ENCODE measurements around the gene ZNF491.
"Not testable (repeated sequence)": the region's sequence is repeated elsewhere in the genome, so short reads cannot be mapped to it uniquely, and the experiment has no call there.

The ZNF491 gene

GRCh38 chr19:11807099-11807380, 8.7 kb downstream of the ZNF491 start:
- Histone ChIP-seq H3K9ac (ENCODE audit: low read depth, low read length) (no peak overlapping the region), H3K27me3 (ENCODE audit: control insufficient read depth, insufficient read depth, low read length) (no peaks in the 10 kb centered on the region), H3K36me3 (ENCODE audit: control insufficient read depth, insufficient read depth, low read length) (no peaks in the 10 kb centered on the region), H3K9me3 (ENCODE audit: control insufficient read depth, insufficient read depth, low read length) (peaks cover 48% of the 10 kb centered on the region), H3K4me3 (ENCODE audit: low read depth, low read length) (no peak overlapping the region), H3K27ac (ENCODE audit: low read depth, low read length) (no peak overlapping the region), H3K4me1 (ENCODE audit: control insufficient read depth, insufficient read depth, low read length) (no peaks in the 10 kb centered on the region)

DNA sequence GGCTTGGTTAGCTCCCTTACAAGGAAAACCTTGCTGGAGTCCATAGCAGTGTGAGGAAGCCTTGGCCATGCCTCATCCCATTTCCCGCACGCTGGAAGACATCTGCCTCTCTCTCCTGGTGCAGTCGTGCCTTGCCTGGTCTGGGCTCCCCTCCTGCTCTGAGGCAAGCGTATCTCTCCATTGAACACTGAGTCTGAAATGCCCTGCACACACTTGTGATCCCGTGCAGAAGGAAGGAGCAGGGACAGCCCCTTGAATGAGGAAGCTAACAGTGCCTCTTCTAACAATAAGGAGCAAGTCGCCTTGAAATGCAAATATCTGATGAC, 15.3 kb downstream of the ZNF491 start:
- Histone ChIP-seq H3K4me1 (ENCODE audit: control insufficient read depth, insufficient read depth, low read length) (peaks cover 3% of the 10 kb centered on the region; the same call in 1 of the 2 replicates), H3K36me3 (ENCODE audit: control insufficient read depth, insufficient read depth, low read length) (no peaks in the 10 kb centered on the region), H3K27ac (ENCODE audit: low read depth, low read length) (peak overlapping the region; percentile 41), H3K4me3 (ENCODE audit: low read depth, low read length) (peak overlapping the region; percentile 96), H3K27me3 (ENCODE audit: control insufficient read depth, insufficient read depth, low read length) (peaks cover 28% of the 10 kb centered on the region), H3K9ac (ENCODE audit: low read depth, low read length) (no peak overlapping the region), H3K9me3 (ENCODE audit: control insufficient read depth, insufficient read depth, low read length) (peaks cover 6% of the 10 kb centered on the region; the same call in 1 of the 2 replicates)

GRCh38 chr19:11814029-11814699, 15.8 kb downstream of the ZNF491 start, which contains the start of gene ZNF440:
Gene ZNF440, plus strand, starts transcription at chr19:11814273. Its CDS starts 175 bp downstream, at chr19:11814448.
- peak within 1 kb of the TSS; percentile 41 for H3K27ac ChIP-seq (ENCODE audit: low read depth, low read length)
- H3K27me3 ChIP-seq (ENCODE audit: control insufficient read depth, insufficient read depth, low read length), result peaks cover 28% of the 10 kb centered on the region
- H3K9me3 ChIP-seq (ENCODE audit: control insufficient read depth, insufficient read depth, low read length), result peaks cover 1% of the 10 kb centered on the region; the same call in 1 of the 2 replicates
- peaks cover 3% of the 10 kb centered on the region; the same call in 1 of the 2 replicates for H3K4me1 ChIP-seq (ENCODE audit: control insufficient read depth, insufficient read depth, low read length)
- H3K9ac ChIP-seq (ENCODE audit: low read depth, low read length), result peak within 1 kb of the TSS; percentile 62; the same call in 1 of the 2 replicates
- H3K36me3 ChIP-seq (ENCODE audit: control insufficient read depth, insufficient read depth, low read length), result no peaks in the 10 kb centered on the region
- peak within 1 kb of the TSS; percentile 96 for H3K4me3 ChIP-seq (ENCODE audit: low read depth, low read length)

GRCh38 chr19:11814700-11815035, 16.3 kb downstream of the ZNF491 start:
- Histone ChIP-seq H3K9ac (ENCODE audit: low read depth, low read length) (no peak overlapping the region), H3K27ac (ENCODE audit: low read depth, low read length) (no peak overlapping the region), H3K4me3 (ENCODE audit: low read depth, low read length) (peak overlapping the region; percentile 96), H3K4me1 (ENCODE audit: control insufficient read depth, insufficient read depth, low read length) (peaks cover 3% of the 10 kb centered on the region; the same call in 1 of the 2 replicates), H3K27me3 (ENCODE audit: control insufficient read depth, insufficient read depth, low read length) (peaks cover 28% of the 10 kb centered on the region), H3K36me3 (ENCODE audit: control insufficient read depth, insufficient read depth, low read length) (no peaks in the 10 kb centered on the region), H3K9me3 (ENCODE audit: control insufficient read depth, insufficient read depth, low read length) (no peaks in the 10 kb centered on the region)

GRCh38 chr19:11821474-11822109, 23.3 kb downstream of the ZNF491 start:
- no peak overlapping the region for H3K27ac ChIP-seq (ENCODE audit: low read depth, low read length)
- H3K9me3 ChIP-seq (ENCODE audit: control insufficient read depth, insufficient read depth, low read length), result peaks cover 16% of the 10 kb centered on the region; the same call in 1 of the 2 replicates
- no peaks in the 10 kb centered on the region for H3K4me1 ChIP-seq (ENCODE audit: control insufficient read depth, insufficient read depth, low read length)
- H3K4me3 ChIP-seq (ENCODE audit: low read depth, low read length), result no peak overlapping the region
- no peaks in the 10 kb centered on the region for H3K27me3 ChIP-seq (ENCODE audit: control insufficient read depth, insufficient read depth, low read length)
- H3K36me3 ChIP-seq (ENCODE audit: control insufficient read depth, insufficient read depth, low read length), result no peaks in the 10 kb centered on the region
- H3K9ac ChIP-seq (ENCODE audit: low read depth, low read length), result no peak overlapping the region

DNA sequence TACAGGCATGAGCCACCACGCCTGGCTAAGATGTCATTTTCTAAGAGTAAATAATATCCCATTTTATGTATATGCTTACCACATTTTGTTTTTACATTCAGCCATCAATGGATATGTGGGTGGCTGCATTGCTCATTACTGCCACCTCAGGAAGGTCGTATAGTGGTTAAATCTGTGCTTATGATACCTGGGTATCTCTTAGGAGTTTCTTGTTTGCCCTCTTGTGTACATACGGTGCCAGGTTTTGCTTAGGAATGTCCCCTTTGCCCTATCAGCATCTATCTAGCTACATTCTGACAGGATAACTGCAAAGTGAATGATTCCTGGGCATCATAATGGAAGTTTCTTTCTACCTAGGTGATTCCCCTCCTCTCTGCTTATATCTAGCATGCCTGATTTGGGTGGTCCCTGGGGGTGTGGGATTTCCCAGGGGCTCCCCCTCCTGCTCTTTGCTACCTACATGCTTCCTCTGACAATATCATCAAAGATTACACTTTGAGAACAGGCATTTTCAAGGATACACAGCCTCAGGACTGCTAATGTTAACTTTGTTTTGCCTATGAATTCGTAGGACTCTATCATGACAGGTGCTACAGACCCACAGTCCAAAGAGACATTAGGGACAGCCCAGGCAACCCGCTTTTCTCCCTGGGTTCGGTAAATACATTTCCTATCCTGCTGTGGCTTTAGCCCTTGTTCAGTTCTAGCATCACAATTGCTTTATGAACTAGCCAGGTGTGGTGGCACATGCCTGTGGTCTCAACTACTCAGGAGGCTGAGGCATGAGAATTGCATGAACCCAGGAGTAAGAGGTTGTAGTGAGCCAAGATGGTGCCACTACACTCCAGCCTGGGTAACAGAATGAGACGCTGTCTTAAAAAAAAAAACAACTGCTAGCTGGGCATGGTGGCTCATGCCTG, 30.9 kb downstream of the ZNF491 start:
- not testable (repeated sequence) for H3K27ac ChIP-seq (ENCODE audit: low read depth, low read length); H3K9ac ChIP-seq (ENCODE audit: low read depth, low read length); H3K4me3 ChIP-seq (ENCODE audit: low read depth, low read length); H3K4me1 ChIP-seq (ENCODE audit: control insufficient read depth, insufficient read depth, low read length); H3K27me3 ChIP-seq (ENCODE audit: control insufficient read depth, insufficient read depth, low read length)
- Histone ChIP-seq H3K9me3 (ENCODE audit: control insufficient read depth, insufficient read depth, low read length) (peaks cover 60% of the 10 kb centered on the region), H3K36me3 (ENCODE audit: control insufficient read depth, insufficient read depth, low read length) (peaks cover 18% of the 10 kb centered on the region)

DNA sequence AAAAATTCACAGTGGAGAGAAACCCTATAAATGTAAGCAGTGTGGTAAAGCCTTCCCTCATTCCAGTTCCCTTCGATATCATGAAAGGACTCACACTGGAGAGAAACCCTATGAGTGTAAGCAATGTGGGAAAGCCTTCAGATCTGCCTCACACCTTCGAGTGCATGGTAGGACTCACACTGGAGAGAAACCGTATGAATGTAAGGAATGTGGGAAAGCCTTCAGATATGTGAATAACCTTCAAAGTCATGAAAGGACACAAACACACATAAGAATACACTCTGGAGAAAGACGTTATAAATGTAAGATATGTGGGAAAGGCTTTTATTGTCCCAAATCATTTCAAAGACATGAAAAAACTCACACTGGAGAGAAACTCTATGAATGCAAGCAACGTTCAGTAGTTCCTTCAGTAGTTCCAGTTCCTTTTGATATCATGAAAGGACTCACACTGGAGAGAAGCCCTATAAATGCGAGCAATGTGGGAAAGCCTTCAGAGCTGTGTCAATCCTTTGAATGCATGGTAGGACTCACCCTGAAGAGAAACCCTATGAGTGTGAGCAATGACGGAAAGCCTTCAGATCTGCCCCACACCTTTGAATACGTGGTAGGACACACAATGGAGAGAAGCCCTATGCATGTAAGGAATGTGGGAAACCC, 34.1 kb downstream of the ZNF491 start:
- Histone ChIP-seq H3K36me3 (ENCODE audit: control insufficient read depth, insufficient read depth, low read length) (peaks cover 18% of the 10 kb centered on the region), H3K9ac (ENCODE audit: low read depth, low read length) (no peak overlapping the region), H3K4me3 (ENCODE audit: low read depth, low read length) (peak overlapping the region; percentile 29), H3K9me3 (ENCODE audit: control insufficient read depth, insufficient read depth, low read length) (peaks cover 63% of the 10 kb centered on the region), H3K27me3 (ENCODE audit: control insufficient read depth, insufficient read depth, low read length) (no peaks in the 10 kb centered on the region), H3K27ac (ENCODE audit: low read depth, low read length) (no peak overlapping the region), H3K4me1 (ENCODE audit: control insufficient read depth, insufficient read depth, low read length) (no peaks in the 10 kb centered on the region)

GRCh38 chr19:11833541-11833940, 35.2 kb downstream of the ZNF491 start:
- Histone ChIP-seq H3K36me3 (ENCODE audit: control insufficient read depth, insufficient read depth, low read length) (peaks cover 18% of the 10 kb centered on the region), H3K4me1 (ENCODE audit: control insufficient read depth, insufficient read depth, low read length) (no peaks in the 10 kb centered on the region), H3K9ac (ENCODE audit: low read depth, low read length) (no peak overlapping the region), H3K9me3 (ENCODE audit: control insufficient read depth, insufficient read depth, low read length) (peaks cover 69% of the 10 kb centered on the region), H3K4me3 (ENCODE audit: low read depth, low read length) (no peak overlapping the region), H3K27me3 (ENCODE audit: control insufficient read depth, insufficient read depth, low read length) (no peaks in the 10 kb centered on the region), H3K27ac (ENCODE audit: low read depth, low read length) (no peak overlapping the region)

- H3K27ac ChIP-seq (ENCODE audit: low read depth, low read length); H3K9ac ChIP-seq (ENCODE audit: low read depth, low read length); H3K4me1 ChIP-seq (ENCODE audit: control insufficient read depth, insufficient read depth, low read length); H3K27me3 ChIP-seq (ENCODE audit: control insufficient read depth, insufficient read depth, low read length); H3K4me3 ChIP-seq (ENCODE audit: low read depth, low read length): not testable (repeated sequence)
- Histone ChIP-seq H3K9me3 (ENCODE audit: control insufficient read depth, insufficient read depth, low read length) (peaks cover 71% of the 10 kb centered on the region), H3K36me3 (ENCODE audit: control insufficient read depth, insufficient read depth, low read length) (peaks cover 18% of the 10 kb centered on the region)
These were observed 37.3 kb downstream of the ZNF491 start for GRCh38 chr19:11835626-11836066.

DNA sequence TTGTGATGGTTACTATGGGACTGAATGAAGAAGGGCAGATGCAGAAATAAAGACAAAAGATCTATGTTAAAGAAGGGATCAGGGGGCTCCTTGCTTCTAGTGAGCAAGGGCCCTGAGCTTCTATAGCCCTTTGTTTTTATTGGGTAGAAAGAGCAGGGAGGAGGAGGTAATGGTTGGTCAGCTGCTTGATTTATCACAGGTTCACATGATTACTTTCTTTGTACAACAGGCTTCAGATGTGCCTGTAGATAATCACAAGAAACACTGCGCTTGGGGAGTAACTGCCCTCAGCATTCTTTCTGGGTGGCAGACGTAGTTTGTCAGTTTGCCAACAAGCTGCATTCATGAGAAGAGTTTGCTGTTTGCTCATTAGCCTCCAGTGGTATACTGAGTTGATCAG, 45.4 kb downstream of the ZNF491 start:
- Histone ChIP-seq H3K27ac (ENCODE audit: low read depth, low read length) (no peak overlapping the region), H3K9me3 (ENCODE audit: control insufficient read depth, insufficient read depth, low read length) (peaks cover 63% of the 10 kb centered on the region)

More for the DNA sequence above, 45.4 kb downstream of the ZNF491 start:
- H3K36me3 ChIP-seq (ENCODE audit: control insufficient read depth, insufficient read depth, low read length), result no peaks in the 10 kb centered on the region
- no peak overlapping the region for H3K9ac ChIP-seq (ENCODE audit: low read depth, low read length)
- no peaks in the 10 kb centered on the region for H3K4me1 ChIP-seq (ENCODE audit: control insufficient read depth, insufficient read depth, low read length)
- H3K27me3 ChIP-seq (ENCODE audit: control insufficient read depth, insufficient read depth, low read length), result no peaks in the 10 kb centered on the region
- no peak overlapping the region for H3K4me3 ChIP-seq (ENCODE audit: low read depth, low read length)
